ENCODE results near the gene GALNT2.

GALNT2 gene

DNA sequence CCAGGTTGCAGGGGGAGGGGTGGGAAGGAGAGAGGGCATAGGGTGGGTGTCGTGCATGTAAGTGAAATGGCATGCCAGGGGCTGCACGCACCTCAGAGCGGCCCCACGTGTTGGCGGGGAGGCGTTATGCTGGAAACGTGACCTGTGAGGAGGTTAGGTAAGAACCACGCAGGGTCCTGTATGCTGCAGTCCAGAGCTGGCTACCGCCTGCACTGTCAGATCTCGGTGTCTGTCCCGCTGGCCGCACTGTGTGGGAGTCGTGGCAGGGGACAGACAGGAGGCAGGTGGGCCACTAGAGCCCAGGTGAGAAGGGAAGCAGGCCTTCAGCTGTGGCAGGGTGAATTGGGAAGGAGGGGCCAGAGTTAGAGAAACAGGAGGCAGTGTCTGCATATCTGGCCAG lies 79.7 kb downstream of the GALNT2 start:
- no peak overlapping the region for H3K4me3 ChIP-seq (ENCODE audit: low read depth, low read length)
- TF ChIP-seq, protein P1, sequence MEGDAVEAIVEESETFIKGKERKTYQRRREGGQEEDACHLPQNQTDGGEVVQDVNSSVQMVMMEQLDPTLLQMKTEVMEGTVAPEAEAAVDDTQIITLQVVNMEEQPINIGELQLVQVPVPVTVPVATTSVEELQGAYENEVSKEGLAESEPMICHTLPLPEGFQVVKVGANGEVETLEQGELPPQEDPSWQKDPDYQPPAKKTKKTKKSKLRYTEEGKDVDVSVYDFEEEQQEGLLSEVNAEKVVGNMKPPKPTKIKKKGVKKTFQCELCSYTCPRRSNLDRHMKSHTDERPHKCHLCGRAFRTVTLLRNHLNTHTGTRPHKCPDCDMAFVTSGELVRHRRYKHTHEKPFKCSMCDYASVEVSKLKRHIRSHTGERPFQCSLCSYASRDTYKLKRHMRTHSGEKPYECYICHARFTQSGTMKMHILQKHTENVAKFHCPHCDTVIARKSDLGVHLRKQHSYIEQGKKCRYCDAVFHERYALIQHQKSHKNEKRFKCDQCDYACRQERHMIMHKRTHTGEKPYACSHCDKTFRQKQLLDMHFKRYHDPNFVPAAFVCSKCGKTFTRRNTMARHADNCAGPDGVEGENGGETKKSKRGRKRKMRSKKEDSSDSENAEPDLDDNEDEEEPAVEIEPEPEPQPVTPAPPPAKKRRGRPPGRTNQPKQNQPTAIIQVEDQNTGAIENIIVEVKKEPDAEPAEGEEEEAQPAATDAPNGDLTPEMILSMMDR (IDR thresholded peaks at IDR 0.05; ENCODE audit: control insufficient read depth, extremely low read depth, insufficient read depth): no peak
- no peak for DNase-seq (ENCODE audit: low read depth)

DNA sequence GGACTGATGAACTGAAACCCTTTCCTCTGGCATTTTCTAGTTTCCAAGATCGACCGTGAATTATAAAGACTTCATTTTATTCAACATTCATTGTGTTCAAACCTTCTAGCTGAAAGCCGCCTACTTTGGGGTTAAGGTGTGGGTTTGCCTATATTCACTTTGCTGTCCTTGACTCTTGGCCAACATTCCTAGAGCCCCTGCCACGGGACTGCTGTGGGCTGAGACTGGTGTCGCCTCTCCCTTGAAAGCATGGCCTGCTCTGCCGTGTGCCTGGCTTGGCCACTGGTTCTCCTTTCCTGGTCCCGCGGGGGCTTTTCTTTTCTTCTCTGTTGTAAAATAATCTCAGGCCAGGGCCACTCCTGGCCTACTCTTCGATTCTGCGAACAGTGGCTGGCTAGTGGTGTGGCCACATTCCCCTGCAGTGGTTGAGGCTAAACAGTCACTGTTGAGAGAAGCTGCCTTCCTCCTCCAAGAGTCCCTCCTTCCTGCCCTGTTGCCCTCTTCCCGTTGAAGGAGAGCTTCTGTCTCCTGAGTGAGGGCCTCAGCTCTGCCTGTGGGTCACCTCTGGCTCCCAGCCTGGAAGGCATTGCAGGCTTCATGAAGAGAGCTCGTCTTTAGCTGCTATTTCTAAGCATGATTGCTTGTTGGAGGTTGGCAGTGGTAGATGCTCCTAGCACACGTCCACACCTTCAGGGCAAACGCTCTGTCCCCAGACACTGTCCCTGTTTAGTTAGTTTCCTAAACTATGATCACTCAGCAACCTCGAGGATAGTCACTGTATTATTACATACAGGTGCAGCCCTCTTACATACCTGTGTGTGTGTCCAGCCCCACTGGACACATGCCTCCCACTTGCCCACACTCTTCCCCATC lies 80.5 kb downstream of the GALNT2 start:
- no peak for DNase-seq (ENCODE audit: low read depth)
- H3K4me3 ChIP-seq (ENCODE audit: low read depth, low read length): no peak overlapping the region
- TF ChIP-seq, protein P1 (IDR thresholded peaks at IDR 0.05; ENCODE audit: control insufficient read depth, extremely low read depth, insufficient read depth): no peak

DNA sequence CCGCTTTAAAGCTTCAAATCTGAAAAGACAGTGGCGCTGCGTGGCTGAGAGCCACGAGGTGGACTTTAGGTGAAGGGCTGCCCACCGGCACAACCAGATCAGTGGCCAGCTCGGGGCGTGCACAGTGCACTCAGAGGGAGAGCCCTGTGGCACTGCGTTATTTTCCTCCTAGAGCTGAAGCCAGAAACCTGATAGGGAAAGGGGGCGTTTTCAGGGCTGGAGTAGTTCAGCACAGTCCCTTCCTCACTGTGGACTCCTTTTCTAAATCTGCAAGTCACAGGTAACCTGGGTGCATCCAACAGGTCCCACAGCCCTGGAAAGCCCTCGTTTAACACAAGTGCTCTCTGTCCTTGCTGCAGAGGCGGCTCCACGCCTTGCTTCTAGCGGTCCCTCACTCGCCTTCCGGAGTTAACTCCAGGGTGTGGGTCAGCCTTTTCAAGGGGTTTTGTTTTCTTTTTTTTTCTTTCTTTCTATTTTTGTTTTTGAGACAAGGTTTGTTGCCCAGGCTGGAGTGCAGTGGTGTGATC lies 81.2 kb downstream of the GALNT2 start:
- no peak overlapping the region for H3K4me3 ChIP-seq (ENCODE audit: low read depth, low read length)
- no peak for DNase-seq (ENCODE audit: low read depth)
- TF ChIP-seq, protein P1 (IDR thresholded peaks at IDR 0.05; ENCODE audit: control insufficient read depth, extremely low read depth, insufficient read depth): no peak

DNA sequence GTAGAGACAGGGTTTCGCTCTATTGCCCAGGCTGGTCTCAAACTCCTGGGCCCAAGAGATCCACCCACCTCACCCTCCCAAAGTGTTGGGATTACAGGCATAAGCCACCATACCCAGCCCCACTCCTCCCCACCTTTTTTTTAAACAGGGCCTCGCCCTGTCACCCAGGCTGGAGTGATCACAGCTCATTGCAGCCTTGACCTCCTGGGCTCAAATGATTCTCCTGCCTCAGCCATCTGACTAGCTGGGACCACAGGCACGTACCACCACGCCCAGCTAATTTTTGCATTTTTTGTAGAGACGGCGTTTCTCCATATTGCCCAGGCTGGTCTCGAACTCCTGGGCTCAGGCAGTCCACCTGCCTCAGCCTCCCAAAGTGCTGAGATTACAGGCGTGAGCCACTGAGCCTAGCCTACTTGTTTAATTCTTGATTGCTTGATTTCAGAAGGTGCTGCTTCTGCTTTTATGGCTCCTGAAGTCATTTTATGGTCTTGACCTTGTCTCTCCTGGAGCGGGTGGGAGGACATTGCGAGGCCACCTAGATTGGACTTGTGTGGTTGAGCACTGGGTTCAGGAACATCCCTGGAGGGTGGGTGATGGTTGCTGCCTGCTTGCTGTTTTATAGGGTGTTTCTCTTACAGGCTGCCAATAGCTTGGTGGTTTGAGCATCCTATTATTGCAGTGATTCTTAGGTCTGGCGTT lies 81.9 kb downstream of the GALNT2 start:
- DNase-seq (ENCODE audit: low read depth): no peak
- H3K4me3 ChIP-seq (ENCODE audit: low read depth, low read length): no peak overlapping the region
- TF ChIP-seq, protein P1 (IDR thresholded peaks at IDR 0.05; ENCODE audit: control insufficient read depth, extremely low read depth, insufficient read depth): no peak

DNA sequence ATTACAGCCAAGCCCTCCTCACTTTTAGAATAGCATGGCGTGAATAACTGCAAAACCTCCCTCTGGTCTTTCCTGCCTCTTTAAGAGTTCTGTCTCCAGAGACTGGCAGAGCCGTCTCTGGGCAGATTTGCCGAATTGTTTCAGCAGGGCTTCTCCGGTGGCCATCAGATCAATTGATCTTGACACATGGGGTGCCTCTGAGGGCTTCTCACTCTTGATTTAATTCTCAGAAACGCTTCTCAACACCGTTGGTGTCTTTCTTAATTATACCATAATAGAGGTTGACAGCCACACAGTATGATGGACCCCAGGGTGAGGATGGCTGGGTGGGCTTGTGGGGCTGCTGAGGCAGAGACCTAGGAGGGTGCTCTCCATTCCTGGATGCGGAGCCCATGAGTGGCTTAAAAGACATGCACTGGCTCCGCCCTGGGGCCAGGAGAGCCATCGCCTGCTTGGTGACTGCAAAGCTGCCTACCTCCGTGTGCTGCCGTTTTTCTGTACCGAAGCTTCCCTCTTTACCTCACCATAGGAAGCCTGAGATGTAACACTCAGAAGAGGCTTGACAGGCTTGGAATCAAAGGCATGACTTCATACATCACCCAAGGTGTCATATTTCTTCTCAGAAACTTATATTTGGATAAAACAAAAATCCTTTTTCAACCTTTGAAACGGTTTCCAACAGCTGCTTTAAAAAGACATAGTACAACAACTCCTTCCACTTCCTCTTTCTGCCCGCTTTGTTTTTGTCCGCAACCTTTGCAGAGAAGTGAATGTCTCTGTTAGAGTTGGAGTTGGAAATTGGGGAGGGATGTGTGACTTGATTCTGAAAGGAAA lies 82.9 kb downstream of the GALNT2 start:
- TF ChIP-seq, protein P1 (IDR thresholded peaks at IDR 0.05; ENCODE audit: control insufficient read depth, extremely low read depth, insufficient read depth): no peak
- no peak overlapping the region for H3K4me3 ChIP-seq (ENCODE audit: low read depth, low read length)
- DNase-seq (ENCODE audit: low read depth): no peak

DNA sequence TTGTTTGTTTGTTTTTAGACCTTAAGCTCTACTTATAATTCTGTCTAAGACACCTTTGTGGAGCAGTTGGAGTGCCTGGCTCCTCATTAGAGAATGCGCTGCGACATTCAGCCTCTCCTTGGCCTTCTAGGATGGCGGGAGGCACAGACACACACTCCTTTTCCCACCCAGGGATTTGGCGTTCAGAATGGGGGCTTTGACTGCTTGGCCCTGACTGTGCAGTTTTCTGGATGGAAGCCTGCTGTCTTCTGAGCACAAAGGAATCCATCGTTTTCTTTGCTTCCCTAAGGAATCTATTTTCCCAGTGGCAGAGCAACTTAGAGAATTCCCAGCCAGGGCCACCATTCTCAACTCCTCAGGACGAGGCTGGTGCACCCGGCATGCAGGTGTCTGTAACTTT lies 83.6 kb downstream of the GALNT2 start:
- TF ChIP-seq, protein P1 (IDR thresholded peaks at IDR 0.05; ENCODE audit: control insufficient read depth, extremely low read depth, insufficient read depth): no peak
- DNase-seq (ENCODE audit: low read depth): no peak
- no peak overlapping the region for H3K4me3 ChIP-seq (ENCODE audit: low read depth, low read length)
